Measurements from ENCODE around the gene RBM33.
A peak's percentile ranks its signal among the peaks of the same experiment; 100 is the strongest.

RBM33 gene

DNA sequence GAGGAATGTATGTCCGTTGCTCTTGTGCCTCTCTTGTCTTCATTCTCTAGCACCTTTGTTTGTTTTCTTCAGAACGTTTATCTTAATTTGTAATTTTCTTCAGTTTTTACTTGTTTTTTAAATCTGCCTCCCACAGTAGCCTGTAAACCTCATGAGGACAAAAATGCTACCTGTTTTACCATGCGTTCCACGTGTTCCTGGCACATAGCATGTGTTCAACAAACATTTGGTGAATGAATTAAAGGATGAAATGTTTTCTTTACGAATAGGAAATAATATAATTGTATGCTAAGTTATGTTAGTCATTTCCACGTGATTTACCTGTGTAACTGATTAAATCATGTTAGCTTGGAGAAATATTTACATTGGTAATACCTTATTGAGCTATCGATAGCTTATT, 2.2 kb downstream of the RBM33 start (continued):
- TF ChIP-seq FEZF1 (tag by site-specific recombination; IDR thresholded peaks at IDR 0.05) (no peak), TRIM28 (IDR thresholded peaks at IDR 0.05; ENCODE audit: borderline replicate concordance, low read length) (no peak), ZNF112 (tag by site-specific recombination; IDR thresholded peaks at IDR 0.05) (no peak)
- TF ChIP-seq, protein P1, sequence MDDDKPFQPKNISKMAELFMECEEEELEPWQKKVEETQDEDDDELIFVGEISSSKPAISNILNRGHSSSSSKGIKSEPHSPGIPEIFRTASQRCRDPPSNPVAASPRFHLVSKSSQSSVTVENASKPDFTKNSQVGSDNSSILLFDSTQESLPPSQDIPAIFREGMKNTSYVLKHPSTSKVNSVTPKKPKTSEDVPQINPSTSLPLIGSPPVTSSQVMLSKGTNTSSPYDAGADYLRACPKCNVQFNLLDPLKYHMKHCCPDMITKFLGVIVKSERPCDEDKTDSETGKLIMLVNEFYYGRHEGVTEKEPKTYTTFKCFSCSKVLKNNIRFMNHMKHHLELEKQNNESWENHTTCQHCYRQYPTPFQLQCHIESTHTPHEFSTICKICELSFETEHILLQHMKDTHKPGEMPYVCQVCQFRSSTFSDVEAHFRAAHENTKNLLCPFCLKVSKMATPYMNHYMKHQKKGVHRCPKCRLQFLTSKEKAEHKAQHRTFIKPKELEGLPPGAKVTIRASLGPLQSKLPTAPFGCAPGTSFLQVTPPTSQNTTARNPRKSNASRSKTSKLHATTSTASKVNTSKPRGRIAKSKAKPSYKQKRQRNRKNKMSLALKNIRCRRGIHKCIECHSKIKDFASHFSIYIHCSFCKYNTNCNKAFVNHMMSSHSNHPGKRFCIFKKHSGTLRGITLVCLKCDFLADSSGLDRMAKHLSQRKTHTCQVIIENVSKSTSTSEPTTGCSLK (tag by site-specific recombination; IDR thresholded peaks at IDR 0.05) = no peak

DNA sequence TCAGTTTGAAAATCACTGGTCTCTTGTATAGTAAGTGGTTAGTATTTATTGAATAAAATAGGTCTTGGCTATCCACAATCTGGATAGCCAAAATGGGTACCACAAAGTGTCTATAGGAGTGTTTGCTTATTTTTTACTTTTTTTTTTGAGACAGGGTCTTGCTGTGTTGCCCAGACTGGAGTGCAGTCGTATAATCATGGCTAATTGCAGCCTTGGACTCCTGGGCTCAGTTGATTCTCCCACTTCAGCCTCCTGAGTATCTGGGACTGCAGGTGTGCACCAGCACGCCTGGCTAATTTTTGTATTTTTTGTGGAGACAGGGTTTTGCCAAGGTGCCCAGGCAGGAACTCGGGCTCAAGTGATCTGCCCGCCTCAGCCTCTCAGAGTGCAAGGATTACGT, 2.8 kb downstream of the RBM33 start:
- H3K9me3 ChIP-seq (ENCODE audit: control insufficient read depth, insufficient read depth, low read depth, low read length) = no peaks in the 10 kb centered on the region
- H3K36me3 ChIP-seq (ENCODE audit: control insufficient read depth in 2 of 2, insufficient read depth in 1 of 2, low read length in 2 of 2) = peaks cover 0 to 39% of the 10 kb centered on the region in 2 experiments; a peak in 1 of 3 replicates
- no peak overlapping the region for H3K4me3 ChIP-seq (ENCODE audit: low read depth, low read length)
- POLR2A ChIA-PET = no interaction called here
- CTCF ChIA-PET = no interaction called here
- no peak for TF ChIP-seq BCL11B (tag by site-specific recombination; IDR thresholded peaks at IDR 0.05; ENCODE audit: low read depth)
- TF ChIP-seq ZNF121 (tag by site-specific recombination; IDR thresholded peaks at IDR 0.05) = 0 out of 2 replicates have a peak, but pooled peaks have one; percentile 31
- TF ChIP-seq, protein P2, sequence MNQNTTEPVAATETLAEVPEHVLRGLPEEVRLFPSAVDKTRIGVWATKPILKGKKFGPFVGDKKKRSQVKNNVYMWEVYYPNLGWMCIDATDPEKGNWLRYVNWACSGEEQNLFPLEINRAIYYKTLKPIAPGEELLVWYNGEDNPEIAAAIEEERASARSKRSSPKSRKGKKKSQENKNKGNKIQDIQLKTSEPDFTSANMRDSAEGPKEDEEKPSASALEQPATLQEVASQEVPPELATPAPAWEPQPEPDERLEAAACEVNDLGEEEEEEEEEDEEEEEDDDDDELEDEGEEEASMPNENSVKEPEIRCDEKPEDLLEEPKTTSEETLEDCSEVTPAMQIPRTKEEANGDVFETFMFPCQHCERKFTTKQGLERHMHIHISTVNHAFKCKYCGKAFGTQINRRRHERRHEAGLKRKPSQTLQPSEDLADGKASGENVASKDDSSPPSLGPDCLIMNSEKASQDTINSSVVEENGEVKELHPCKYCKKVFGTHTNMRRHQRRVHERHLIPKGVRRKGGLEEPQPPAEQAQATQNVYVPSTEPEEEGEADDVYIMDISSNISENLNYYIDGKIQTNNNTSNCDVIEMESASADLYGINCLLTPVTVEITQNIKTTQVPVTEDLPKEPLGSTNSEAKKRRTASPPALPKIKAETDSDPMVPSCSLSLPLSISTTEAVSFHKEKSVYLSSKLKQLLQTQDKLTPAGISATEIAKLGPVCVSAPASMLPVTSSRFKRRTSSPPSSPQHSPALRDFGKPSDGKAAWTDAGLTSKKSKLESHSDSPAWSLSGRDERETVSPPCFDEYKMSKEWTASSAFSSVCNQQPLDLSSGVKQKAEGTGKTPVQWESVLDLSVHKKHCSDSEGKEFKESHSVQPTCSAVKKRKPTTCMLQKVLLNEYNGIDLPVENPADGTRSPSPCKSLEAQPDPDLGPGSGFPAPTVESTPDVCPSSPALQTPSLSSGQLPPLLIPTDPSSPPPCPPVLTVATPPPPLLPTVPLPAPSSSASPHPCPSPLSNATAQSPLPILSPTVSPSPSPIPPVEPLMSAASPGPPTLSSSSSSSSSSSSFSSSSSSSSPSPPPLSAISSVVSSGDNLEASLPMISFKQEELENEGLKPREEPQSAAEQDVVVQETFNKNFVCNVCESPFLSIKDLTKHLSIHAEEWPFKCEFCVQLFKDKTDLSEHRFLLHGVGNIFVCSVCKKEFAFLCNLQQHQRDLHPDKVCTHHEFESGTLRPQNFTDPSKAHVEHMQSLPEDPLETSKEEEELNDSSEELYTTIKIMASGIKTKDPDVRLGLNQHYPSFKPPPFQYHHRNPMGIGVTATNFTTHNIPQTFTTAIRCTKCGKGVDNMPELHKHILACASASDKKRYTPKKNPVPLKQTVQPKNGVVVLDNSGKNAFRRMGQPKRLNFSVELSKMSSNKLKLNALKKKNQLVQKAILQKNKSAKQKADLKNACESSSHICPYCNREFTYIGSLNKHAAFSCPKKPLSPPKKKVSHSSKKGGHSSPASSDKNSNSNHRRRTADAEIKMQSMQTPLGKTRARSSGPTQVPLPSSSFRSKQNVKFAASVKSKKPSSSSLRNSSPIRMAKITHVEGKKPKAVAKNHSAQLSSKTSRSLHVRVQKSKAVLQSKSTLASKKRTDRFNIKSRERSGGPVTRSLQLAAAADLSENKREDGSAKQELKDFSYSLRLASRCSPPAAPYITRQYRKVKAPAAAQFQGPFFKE (tag by site-specific recombination; IDR thresholded peaks at IDR 0.05; ENCODE audit: borderline replicate concordance) = no peak
- H3K27ac ChIP-seq (ENCODE audit: extremely low read depth, low read depth, low read length) = no peak overlapping the region
- no peaks in the 10 kb centered on the region for H3K4me1 ChIP-seq (ENCODE audit: control insufficient read depth, insufficient read depth, low read length)

DNA sequence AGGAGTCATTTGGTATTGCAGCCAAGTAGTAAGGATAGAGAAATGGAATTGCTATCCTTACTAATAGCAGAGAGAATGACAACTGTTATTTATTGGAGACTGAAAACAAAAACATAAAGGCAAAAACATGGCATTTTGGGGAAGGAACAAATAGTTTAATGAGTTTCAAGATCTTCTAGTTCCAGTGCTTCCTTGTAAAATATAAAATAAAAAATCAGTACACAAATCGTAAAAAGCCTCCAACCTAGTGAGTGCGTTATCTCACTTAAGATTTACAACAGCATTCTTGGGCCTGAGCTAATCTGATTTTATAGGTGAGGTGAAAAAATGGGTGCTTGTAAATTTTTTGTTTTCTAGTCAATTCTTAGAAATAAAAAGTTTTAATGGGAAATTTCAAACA, 3.3 kb downstream of the RBM33 start:
- POLR2A ChIA-PET = no interaction called here
- Histone ChIP-seq H3K4me1 (ENCODE audit: control insufficient read depth, insufficient read depth, low read length) (no peaks in the 10 kb centered on the region), H3K4me3 (ENCODE audit: low read depth, low read length) (no peak overlapping the region)
- TF ChIP-seq SP3 (tag by site-specific recombination; IDR thresholded peaks at IDR 0.05) (no peak), ZNF621 (tag by site-specific recombination; IDR thresholded peaks at IDR 0.05) (no peak), ZBTB1 (tag by site-specific recombination; IDR thresholded peaks at IDR 0.05) (no peak), KLF10 (tag by site-specific recombination; IDR thresholded peaks at IDR 0.05) (no peak), ZIC2 (tag by site-specific recombination; IDR thresholded peaks at IDR 0.05) (no peak), HOXA7 (CRISPR knock-in tag; IDR thresholded peaks at IDR 0.05; ENCODE audit: borderline replicate concordance) (no peak), ZNF670 (tag by site-specific recombination; IDR thresholded peaks at IDR 0.05; ENCODE audit: low read depth) (no peak), ZNF777 (tag by site-specific recombination; IDR thresholded peaks at IDR 0.05; ENCODE audit: borderline replicate concordance) (no peak), ZNF48 (tag by site-specific recombination; IDR thresholded peaks at IDR 0.05) (no peak)
- TF ChIP-seq, protein P3, sequence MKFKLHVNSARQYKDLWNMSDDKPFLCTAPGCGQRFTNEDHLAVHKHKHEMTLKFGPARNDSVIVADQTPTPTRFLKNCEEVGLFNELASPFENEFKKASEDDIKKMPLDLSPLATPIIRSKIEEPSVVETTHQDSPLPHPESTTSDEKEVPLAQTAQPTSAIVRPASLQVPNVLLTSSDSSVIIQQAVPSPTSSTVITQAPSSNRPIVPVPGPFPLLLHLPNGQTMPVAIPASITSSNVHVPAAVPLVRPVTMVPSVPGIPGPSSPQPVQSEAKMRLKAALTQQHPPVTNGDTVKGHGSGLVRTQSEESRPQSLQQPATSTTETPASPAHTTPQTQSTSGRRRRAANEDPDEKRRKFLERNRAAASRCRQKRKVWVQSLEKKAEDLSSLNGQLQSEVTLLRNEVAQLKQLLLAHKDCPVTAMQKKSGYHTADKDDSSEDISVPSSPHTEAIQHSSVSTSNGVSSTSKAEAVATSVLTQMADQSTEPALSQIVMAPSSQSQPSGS (tag by site-specific recombination; IDR thresholded peaks at IDR 0.05; ENCODE audit: low read depth) = no peak
- TF ChIP-seq, protein P4, sequence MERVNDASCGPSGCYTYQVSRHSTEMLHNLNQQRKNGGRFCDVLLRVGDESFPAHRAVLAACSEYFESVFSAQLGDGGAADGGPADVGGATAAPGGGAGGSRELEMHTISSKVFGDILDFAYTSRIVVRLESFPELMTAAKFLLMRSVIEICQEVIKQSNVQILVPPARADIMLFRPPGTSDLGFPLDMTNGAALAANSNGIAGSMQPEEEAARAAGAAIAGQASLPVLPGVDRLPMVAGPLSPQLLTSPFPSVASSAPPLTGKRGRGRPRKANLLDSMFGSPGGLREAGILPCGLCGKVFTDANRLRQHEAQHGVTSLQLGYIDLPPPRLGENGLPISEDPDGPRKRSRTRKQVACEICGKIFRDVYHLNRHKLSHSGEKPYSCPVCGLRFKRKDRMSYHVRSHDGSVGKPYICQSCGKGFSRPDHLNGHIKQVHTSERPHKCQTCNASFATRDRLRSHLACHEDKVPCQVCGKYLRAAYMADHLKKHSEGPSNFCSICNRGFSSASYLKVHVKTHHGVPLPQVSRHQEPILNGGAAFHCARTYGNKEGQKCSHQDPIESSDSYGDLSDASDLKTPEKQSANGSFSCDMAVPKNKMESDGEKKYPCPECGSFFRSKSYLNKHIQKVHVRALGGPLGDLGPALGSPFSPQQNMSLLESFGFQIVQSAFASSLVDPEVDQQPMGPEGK (tag by site-specific recombination; IDR thresholded peaks at IDR 0.05) = no peak
- TF ChIP-seq, protein P5, sequence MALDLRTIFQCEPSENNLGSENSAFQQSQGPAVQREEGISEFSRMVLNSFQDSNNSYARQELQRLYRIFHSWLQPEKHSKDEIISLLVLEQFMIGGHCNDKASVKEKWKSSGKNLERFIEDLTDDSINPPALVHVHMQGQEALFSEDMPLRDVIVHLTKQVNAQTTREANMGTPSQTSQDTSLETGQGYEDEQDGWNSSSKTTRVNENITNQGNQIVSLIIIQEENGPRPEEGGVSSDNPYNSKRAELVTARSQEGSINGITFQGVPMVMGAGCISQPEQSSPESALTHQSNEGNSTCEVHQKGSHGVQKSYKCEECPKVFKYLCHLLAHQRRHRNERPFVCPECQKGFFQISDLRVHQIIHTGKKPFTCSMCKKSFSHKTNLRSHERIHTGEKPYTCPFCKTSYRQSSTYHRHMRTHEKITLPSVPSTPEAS (tag by site-specific recombination; IDR thresholded peaks at IDR 0.05) = no peak
- TF ChIP-seq, protein P6, sequence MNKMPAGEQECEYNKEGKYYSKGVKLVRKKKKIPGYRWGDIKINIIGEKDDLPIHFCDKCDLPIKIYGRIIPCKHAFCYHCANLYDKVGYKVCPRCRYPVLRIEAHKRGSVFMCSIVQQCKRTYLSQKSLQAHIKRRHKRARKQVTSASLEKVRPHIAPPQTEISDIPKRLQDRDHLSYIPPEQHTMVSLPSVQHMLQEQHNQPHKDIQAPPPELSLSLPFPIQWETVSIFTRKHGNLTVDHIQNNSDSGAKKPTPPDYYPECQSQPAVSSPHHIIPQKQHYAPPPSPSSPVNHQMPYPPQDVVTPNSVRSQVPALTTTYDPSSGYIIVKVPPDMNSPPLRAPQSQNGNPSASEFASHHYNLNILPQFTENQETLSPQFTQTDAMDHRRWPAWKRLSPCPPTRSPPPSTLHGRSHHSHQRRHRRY (tag by site-specific recombination; IDR thresholded peaks at IDR 0.05) = no peak

More for the DNA sequence above, 3.3 kb downstream of the RBM33 start:
- CTCF ChIA-PET = no interaction called here
- Histone ChIP-seq H3K27ac (ENCODE audit: extremely low read depth, low read depth, low read length) (no peak overlapping the region), H3K9me3 (ENCODE audit: control insufficient read depth, insufficient read depth, low read depth, low read length) (no peaks in the 10 kb centered on the region), H3K36me3 (ENCODE audit: control insufficient read depth in 2 of 2, insufficient read depth in 1 of 2, low read length in 2 of 2) (peaks cover 0 to 35% of the 10 kb centered on the region in 2 experiments; a peak in 1 of 3 replicates)
